Inferior parietal cortex (tissue), 1 donor: ENCODE results near the gene FURIN.
"Not testable (repeated sequence)": the region's sequence is repeated elsewhere in the genome, so short reads cannot be mapped to it uniquely, and the experiment has no call there.

Experiments
- DNase-seq: peaks from one replicate; pipeline ENCODE4 v3.0.0-alpha.2; 2016; ENCODE audit errors: extremely low spot score

The FURIN gene

GRCh38 chr15:90915808-90916440 is 47.5 kb downstream of the FURIN start:
- DNase-seq: no peak

- no peak for DNase-seq
These were observed 48.1 kb downstream of the FURIN start for GRCh38 chr15:90916461-90916860.

GRCh38 chr15:90917569-90917968 is 49.2 kb downstream of the FURIN start:
- DNase-seq: no peak

DNA sequence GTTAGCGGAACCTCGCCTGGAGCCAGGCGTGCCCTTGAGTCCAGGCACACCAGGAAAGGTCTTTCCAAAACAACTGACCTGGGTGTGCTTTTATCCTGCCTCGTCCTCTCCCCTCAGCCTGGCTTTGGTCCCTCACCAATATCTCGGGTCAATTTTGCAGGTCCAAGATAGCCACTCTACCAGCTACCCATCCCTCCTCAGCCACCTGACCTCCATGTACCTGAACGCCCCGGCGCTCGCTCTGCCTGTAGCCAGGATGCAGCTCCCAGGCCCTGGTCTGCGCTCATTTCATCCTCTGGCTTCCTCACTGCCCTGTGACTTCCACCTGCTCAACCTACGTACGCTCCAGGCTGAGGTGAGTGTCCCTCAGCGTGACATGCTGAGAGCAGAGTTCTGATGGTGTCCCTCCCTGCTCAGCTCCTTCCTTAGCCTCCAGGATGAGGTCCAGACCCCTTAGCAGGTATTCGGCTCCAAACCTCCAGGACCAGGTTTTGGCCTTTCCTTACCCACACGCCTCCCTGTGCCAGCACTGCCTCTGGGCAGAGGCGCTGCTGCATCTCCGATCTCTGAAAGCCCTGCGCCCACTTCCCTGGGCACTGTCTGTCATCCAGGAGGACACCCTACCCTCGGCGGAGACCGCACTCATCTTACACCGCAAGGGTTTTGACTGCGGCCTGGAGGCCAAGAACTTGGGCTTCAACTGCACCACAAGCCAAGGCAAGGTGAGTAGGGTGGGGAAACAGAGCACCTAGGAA is 49.8 kb downstream of the FURIN start:
- DNase-seq: no peak

DNA sequence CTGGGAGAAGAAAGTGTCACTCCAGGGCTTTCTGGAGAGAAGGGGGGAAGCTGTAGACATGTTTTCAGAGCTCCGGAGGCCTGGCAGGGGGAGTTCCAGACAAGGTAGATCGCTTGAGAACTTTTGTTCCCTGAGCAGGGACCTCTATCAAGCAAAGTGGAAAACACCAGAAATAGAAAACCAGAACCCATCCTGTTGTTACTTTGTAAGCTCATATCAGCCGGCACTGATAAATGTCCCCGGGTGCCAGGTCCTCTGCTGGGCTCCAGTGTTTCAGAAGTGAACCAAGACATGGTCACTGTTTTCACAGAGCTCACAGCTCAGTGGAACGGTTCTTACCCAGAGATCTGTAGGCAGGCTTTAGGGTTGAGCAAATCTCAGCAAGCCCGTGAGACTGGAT is 50.4 kb downstream of the FURIN start:
- no peak for DNase-seq

DNA sequence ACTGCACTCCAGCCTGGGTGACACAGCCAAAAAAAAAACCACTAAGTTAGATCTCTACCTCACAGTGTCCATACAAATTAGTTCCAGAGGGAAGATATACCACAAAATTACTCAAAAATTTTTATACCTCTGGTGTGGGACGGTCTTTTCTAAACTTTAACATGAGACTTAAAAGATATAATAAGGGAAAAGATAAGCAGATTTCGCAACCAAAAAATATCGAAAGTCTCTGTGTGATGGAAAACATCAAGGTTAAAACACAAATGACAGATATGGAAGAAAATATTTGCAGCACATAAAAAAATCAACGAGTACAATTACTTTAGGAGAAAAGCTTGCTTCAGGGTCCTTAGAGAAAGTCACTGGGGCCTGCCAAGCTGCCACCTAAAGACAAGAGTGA is 53.5 kb downstream of the FURIN start:
- DNase-seq: no peak

DNA sequence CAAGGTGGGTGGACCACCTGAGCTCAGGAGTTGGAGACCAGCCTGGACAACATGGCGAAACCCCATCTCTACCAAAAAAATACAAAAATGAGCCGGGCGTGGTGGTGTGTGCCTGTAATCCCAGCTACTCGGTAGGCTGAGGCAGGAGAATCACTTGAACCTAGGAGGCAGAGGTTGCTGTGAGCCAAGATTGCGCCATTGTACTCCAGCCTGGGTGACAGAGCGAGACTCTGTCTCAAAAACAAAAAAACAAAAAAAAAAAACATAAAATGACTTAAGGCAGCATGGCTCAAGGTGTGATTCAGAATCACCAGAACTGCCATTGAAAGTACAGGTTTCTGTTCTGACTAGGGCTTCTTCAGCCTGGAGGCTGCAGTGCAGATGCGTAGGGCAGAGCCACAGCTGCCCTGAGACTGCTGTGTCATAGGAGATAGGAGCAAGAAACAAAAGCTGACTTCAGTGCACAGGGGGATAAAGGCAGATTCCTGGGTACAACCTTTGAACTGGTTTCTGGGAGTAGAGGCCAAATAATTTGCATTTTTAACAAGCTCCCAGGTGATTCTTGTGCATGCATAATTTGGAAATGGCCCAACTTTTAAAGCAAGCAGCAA is 54.4 kb downstream of the FURIN start:
- DNase-seq: not testable (repeated sequence)

GRCh38 chr15:90924375-90924774 is 56.0 kb downstream of the FURIN start:
- no peak for DNase-seq

DNA sequence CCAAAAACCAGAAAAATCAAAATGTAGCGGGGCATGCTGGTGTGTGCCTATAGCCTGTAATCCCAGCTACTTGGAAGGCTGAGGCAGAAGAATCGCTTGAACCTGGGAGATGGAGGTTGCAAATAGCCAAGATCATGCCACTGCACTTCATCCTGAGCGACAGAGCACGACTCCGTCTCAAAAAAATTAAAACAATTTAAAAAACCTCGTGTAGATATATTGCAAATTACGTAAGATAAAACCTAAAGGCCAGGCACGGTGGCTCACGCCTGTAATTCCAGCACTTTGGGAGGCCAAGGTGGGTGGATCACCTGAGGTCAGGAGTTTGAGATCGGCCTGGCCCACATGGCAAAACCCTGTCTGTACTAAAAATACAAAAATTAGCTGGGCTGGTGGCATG is 58.4 kb downstream of the FURIN start:
- DNase-seq: not testable (repeated sequence)

DNA sequence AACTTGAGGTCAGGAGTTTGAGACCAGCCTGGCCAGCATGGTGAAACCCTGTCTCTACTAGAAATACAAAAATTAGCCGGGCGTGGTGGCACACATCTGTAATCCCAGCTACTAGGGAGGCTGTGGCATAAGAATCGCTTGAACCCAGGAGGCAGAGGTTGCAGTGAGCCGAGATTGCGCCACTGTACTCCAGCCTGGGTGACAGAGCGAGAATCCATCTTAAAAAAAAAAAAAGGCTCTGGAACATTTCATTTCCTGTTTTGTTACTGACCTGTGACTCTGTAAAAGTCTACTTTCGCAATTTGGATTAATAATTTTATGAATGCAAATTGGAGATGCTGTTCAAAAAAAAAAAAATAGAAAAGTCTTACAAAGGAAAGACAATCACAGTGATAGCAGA is 59.7 kb downstream of the FURIN start:
- not testable (repeated sequence) for DNase-seq

DNA sequence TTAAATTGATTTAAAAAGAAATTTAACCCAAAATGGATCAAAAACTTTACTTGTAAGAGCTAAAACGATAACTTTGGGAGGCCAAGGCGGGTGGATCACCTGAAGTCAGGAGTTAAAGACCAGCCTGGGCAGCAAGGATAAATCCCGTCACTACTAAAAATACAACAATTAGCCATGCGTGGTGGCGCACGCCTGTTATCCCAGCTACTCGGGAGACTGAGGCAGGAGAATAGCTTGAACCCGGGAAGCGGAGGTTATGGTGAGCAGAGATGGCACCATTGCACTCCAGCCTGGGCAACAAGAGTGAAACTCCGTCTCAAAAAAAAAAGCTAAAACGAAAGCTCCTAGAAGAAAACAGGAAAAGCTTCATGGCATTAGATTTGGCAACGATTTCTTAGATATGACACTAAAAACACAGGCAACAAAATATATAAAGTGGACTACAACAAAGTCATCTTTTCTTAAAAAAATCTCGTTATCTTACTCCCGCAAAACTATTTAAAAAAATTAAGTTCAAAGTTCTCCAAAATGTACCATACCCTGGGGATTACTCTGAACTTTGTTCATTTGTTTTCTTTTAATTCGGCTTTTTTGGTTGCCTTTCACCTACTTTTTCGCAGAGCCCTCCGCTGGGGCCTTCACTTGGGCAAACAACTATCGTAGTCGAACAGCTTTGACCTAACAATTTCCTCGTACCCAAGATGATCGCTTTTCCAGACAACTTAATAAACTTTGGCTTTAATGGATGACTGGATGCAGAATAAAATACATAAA is 61.0 kb downstream of the FURIN start:
- peak; percentile 45 for DNase-seq

GRCh38 chr15:90930861-90931574 is 62.6 kb downstream of the FURIN start:
- DNase-seq: no peak

DNA sequence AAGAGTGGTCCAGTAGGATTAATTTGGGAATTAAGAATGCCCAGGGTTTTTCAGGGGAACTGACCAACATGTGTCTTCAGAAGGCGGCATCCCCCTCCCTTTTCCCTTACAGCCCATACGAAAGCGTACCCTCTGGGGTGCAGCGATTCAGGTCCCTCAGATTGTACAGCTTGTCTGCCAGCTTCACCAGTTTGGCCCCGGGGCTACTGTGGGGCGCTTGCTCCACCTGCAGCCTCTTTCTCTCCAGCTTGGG is 63.1 kb downstream of the FURIN start:
- no peak for DNase-seq

GRCh38 chr15:90931828-90932659 is 63.7 kb downstream of the FURIN start, which contains the start of gene HDDC3:
Gene HDDC3 (minus strand): TSS chr15:90932549. CDS start chr15:90932540, 9 bp downstream.
- peak; percentile 88 for DNase-seq

DNA sequence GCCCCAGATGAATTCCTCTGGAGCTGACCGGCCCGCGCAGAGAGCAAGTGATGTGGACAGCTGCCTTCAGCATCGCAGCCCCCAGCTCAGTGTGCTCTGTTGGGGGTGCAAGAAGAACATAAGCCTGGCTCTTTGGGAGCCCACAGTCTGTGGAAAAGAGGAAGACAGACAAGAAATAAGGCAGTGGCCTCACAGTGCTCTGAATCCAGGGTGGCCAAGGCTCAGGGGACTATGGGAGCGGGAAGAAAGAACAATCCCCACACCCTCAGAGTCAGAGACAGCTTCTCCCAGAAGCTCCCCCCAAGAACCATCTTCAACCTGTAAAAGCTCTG is 64.2 kb downstream of the FURIN start:
- DNase-seq: no peak
